Activated CD4-positive, alpha-beta T cell treated with anti-CD3 and anti-CD28 coated beads, Interleukin-2, amount 50 U/mL, for 48 hours (primary cell): Measurements from ENCODE around the gene ITFG2.
"Not testable (repeated sequence)": the region's sequence is repeated elsewhere in the genome, so short reads cannot be mapped to it uniquely, and the experiment has no call there.

ENCODE experiments used
- DNase-seq, 2 experiments: peaks; one replicate each; pipeline ENCODE4 v3.0.0-alpha.2; 2020

Gene ITFG2

DNA sequence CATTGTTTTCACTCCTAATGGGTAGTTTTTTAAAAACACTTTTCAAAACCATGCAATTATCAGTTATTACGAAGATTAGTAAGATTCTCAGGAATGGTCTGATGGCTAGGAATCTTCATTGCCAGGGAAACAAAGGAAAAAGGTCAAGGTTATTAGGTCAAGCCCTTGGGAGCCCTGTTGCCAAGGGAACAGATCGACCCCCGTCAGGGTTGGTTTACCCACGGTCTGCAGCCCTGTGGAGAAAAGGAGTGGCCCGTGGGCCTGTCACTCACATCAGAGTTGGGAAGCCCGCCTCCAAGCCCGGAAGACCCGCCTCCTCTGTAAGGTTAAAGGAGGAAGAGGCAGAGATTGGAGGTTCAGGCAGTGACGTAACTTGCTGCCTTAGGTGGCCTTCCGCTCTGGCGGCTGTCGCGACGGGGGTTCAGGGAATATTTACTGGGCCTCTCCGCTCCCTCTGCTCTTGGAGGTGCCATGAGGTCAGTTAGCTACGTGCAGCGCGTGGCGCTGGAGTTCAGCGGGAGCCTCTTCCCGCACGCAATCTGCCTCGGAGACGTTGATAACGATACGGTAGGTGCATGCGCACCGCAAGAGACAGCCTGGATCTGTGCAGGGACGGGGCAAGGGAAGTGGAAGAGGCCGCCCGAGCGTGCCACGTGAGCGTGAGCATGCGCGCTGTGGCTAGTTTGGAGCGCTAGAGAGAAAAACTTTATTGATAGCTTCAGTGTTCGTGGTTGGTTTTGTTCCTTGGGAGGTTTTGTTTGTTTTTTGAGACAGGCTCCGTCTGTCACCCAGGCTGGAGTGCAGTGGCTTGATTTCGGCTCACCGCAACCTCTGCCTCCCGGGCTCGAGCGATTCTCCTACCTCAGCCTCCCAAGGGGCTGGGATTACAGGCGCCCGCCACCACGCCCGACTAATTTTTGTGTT, at the start of gene ITFG2:
Gene ITFG2, plus strand, starts transcription at position 379 of the 924 bp plus-strand sequence. Its CDS starts 93 bp downstream, at position 472.
- peak; percentile 97 to 98 for DNase-seq

DNA sequence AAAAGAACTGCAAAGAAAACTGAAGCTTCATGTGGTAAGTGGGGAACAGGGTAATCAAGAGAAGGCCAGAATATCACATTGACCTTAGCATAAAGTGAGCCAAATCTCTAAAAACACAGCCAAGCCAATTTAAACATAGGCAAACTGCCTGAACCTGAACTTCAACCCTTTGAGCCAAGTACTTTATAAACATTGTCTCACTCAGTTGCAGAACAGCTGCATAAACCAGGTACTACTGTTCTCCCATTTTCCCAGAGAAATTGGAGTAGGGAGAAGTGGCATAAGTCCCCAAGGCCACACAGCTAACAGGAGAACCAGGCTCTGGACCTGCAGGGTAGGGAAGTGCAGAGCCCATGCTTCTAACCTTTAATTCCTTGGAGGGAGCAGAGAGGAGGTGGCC, 48.1 kb upstream of the ITFG2 start:
- no peak for DNase-seq

DNA sequence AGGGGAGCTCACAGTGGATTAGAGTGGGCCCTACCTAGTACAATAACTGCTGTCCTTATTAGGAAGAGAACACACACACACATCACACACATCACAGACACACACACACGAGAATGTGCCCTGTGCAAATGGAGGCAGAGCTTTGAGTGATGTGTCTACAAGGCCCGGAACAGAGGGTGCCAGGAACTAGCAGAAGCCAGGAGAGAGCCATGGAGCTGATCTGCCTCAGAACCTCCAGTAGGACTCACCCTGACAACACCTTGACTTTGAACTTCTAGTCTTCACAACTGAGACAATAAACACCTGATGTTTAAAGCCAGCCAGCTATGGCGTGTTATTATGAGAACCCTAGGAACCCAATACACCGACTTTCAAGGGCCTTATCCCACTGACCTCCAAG, 47.4 kb upstream of the ITFG2 start:
- DNase-seq = no peak

DNA sequence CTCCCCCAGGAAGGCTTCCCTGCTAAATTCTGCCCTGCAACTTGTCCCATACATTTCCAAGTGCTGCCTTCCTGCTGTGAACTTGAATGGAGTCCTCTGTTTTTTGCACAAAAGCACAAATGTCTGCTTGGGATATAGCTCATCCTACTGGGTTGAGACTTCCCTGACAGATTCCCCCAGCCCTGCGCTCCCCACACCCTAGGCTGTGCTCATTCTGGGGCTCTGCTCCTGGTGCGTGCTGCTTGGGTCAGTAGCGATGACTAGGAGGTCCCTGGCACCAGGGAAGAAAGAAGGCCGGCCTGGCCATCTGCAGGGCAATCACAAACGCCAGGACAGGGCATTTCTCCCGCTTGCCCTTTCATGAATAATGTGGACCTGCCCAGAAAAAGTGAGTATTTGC, 46.9 kb upstream of the ITFG2 start:
- no peak for DNase-seq

DNA sequence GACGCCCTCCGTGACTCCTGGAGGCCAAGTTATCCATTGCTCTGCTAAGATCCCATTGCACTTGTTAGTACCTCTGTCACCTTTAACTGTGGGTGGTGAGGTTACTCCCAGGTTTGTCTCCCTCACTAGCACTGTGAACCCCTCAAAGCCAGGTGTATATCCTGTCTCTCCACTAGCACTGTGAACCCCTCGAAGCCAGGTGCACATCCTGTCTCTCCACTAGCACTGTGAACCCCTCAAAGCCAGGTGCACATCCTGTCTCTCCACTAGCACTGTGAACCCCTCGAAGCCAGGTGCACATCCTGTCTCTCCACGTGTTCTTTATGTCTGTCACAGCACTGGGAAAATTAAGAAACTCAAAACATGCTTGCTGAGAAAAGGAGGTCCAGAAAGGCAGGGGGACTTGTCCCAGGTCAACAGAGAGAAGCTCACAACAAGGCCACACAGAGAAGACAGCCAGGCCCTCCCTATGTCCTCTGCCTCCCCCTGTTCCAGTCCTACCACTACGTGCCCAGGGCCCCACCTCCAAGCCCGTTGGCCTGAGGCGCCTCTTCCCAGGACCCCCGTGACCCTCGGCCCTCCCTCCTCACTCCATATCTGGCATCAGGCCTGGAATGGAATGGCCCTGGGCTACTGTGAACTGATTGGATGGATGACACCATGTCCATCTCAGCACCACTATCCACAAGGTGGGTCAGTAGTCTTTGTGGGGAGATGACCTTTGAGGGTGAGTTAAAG, 44.1 kb upstream of the ITFG2 start:
- DNase-seq = no peak

DNA sequence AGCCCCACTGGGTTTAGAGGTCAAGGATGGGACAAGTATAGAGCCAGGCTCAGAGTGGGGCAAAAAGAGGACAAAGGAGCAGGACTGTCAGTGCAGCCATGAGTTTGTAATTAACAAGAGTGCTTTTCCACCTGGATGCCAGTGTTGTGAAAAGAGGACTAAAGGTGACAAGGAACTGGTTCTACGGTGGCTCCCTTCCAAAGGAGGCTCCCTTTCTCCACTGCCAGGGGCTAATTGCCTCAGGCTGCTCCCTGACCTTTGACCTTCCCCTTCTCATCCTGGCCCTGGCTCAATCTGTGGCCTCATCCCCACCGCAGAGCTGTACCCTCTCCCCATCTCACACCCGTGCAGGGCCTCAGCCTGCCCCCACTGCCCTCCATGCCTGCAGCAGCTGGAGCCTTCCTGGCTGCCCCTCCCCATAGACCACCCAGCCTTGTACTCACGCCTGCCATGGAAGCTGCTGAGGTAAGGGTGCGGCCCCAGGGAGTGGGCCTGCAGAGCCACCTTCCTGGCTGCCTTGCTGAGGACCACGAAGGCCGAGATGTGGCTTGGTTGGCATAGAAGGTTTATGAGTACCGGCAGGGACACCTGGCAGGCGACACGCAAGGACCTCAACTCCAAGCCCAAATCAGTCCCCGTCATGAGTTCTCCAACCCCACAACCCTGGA, 42.5 kb upstream of the ITFG2 start:
- no peak for DNase-seq

DNA sequence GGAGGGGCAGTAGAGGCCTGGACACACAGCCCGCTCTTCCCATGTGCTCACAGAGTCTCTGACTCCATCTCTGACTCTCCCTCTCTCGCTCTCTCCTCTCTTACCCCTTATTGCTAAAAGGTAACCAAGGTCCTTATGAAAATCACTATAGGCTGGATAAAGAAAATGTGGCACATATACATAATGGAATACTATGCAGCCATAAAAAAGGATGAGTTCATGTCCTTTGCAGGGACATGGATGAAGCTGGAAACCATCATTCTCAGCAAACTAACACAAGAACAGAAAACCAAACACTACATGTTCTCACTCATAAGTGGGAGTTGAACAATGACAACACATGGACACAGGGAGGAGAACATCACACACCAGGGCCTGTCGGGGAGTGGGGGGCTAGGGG, 41.9 kb upstream of the ITFG2 start:
- DNase-seq = not testable (repeated sequence)

DNA sequence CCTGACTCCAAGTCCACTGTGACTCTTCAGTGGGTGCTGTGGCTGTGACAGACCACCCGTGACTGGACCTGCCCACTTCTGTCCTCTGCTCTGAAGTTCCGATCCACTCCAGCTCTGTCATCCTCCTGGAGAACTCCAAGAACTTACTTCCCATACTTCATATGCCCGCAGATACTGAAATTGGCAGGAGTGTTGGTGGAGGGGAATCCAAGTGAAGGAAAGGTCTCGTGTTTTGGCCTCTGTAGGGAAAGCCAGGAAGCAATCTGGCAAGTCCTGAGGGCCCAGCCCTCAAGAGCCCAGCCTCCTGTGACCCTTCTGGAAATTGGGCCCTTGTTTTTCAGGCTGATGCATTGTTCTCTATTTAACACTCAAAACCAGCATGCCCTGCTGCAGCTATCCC, 40.1 kb upstream of the ITFG2 start:
- no peak for DNase-seq

DNA sequence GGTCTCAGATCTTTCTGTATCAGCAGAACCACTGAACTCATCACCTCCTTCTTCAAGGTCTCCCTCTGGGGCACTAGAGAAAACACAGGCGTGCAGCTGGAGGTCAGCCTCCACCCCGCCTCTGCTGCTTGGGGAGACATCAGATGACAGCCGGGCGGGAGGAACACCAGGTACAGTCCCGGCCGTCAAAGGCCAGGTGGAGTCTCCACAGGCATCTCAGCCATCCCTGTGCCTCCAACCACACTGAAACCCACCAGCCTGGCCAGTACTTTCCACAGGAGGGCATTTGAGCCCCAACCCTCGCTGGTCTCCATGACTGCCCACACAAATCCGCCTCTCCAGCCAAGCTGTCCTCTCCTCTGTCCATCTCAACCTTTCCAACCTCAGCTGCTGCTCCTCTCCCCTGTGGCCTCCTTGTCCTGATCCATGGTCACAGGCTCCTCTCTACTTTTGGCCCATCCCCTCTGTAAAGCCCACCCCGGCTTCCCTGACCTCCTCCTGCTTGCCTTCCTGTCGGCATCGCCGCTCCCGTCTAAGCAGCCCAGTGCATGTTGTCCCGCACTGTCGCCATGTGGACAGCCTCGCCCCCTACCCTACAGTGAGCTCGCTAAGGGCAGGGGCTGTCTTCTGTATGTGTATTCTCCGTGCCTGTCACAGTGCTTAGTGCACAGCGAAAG, 39.1 kb upstream of the ITFG2 start:
- DNase-seq = no peak

DNA sequence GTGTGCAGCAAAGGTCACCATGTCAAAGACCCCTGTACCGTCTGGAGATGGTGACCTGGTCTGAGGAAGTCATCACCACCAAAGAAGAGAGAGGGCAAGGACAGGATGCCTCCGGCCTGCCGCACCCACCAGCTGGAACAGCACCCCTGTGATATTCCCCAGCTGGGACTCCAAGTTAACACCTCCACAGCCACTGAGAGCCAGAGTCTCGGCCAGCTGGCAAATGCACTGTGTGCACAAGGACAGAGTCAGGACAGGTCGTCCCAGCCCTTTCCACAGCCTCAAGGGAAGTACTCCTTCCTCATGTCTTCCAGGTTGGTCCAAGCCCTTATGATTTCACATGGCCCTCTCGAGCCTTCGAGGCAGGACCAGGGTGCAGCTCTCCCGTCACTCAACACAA, 37.0 kb upstream of the ITFG2 start:
- DNase-seq = no peak

DNA sequence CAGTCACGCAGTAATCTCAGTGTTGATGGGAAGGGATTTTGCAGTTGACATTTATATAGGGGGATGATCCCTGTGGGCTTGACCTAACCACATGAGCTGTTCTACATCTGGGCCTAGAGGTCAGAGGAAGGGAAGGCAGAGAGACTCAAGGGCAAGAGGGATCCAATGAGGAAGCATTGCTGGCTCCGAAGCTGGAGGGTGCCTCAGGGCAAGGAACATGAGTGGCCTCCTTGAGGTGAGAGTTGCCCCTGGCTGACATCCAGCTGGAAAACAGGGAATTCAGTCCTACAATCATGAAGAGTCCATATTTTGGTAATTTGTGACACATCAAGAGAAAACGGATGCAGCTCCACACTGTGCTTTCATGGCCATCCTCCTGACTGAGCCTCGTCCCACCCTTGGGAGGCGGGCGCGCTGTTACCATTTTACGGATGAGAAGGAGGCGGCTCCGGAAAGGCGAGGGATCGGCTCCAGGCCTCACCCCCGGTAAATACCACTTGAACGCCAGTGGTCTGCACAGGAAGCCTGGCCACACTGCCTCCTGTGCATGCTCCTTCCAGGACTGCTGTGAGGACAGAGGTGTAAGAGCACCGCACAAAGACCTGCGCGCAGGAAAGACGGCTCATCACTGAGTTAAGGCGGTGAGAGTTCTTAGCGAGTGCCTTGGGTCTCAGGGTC, 36.2 kb upstream of the ITFG2 start:
- DNase-seq = no peak

DNA sequence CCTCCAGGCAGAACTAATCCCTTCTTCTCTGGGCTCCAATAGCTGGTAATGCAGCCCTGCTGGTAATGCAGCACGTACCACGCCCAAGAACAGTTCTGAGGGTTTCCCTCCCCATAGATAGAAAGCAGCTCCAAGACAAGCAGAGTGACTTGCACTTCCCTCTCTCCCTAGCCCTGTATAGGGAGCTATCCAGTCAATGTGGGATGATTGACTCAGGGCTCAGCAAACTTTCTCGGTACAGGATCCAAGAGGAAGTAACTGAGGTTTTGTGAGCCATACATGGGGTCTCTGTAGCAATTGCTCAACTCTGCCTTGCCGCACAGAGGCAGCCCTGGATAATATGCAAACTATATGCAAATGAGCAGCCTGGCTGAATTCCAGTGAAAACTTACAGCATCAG, 33.2 kb upstream of the ITFG2 start:
- DNase-seq = no peak

DNA sequence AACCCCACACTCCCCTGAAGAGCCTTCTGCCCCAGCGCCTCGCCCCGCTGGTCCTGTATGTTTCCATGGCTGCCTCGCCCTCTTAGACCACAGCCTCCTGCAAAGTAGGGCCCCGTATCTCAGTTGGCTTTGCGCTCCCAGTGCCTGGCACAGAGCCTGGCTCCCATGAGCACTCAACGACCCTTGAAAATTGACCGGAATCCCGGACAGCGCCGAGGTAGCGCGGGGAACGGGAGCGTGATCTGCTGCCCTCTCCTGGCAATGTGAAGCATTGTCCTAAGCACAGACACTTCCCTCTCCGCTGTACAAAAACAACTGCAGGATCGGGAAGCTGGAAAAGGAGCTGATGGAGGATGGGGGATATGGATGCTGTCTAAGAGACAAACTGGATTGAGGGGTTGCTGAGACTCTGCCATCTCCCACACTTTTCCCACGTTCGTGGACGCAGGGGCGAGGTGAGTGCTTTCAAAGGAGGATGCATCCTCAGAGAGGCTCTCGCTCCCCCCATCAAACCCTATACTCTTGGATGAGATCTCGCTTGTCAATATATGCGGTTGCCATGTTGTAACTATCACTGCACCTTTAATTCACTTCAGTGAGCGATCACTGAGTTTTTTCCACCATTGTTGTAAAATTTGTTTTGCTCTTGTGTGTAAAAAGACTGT, 28.4 kb upstream of the ITFG2 start:
- peak; percentile 53 to 60 for DNase-seq

DNA sequence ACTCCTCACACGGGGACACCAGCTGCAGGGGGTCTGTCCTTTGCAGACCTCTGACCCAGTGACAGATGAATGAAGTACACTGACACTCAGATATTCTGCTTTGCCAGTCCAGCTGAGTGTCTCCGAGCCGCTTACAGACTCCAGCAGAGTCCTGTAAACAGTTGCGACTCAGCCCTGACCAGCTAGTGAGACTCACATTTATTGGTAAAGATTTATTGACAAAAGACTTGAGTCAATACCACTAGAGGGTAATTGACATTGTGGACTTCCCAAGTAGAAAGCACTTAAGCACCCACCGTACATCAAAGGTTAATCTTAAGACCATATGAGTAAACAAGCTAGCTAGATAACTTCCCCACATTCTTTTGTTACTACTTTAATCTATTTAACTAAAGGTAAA, 27.5 kb upstream of the ITFG2 start:
- DNase-seq = no peak

DNA sequence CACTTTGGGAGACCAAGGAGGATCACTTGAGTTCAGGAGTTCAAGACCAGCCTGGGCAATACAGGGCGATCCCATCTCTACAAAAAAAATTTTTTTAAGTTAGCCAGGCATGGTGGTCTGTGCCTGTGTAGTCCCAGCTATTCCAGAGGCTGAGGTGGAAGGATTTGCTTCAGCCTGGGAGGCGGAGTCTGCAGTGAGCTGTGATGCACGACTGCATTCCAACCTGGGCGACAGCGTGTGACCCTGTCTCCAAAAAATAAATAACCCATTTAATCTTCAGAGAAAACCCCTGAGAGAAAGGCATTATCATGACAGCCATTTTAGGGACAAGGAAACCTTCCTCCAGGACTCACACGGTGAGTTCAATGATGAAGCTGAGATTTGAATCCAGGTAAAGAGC, 21.4 kb upstream of the ITFG2 start:
- no peak for DNase-seq

DNA sequence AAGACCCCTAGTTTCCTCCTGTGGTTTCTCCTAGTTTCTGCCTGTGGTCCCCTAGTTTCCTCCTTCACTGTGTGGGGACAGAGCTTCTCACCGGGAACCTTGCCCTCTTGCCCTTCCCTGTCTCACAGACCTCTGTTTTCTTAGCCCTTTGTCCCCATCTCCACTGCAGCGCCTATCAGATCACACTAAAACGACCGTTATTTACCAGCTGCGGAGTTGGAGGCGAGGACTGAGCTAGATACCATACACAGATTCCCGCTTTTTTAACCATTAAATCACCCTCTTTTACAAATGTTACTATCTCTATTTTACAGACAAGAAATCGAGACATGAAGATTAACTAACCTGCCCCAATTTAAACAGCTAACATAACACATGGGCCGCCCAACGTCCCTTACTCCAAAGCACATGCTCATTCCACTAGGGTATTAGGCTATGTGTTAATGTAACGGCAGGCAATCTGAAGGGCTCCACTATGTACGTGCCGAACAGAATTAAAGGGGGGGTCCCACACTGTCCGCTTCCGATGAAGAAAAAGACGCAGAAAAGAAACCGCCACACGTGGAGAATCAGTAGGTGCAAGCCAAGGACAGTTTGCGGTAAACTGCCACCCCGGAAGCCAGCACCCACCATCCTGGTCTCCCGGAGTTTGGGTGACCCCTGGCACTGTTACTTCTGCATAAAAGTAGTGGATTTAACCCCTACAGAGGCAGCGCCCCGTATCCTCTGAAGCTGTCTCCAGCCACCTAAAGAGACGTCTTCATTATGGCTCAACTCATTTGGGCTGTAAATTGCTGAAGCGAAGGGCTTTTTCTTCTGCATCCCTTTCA, 19.6 kb upstream of the ITFG2 start:
- DNase-seq = no peak

DNA sequence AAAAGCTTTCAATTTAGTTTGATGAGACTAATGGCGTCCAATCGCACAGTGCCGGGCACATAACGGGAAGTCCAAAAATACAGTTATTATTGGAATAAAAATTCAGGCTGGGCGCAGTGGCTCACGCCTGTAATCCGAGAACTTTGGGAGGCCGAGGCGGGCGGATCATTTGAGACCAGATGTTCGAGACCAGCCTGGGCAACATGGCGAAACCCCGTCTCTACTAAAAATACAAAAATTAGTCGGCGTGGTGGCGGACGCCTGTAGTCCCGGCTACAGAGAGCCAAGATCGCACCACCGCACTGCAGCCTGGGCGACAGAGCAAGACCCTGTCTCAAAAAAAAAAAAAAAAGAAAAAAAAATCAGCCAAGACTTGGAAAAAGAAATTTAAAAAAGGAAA, 18.9 kb upstream of the ITFG2 start:
- DNase-seq = no peak

DNA sequence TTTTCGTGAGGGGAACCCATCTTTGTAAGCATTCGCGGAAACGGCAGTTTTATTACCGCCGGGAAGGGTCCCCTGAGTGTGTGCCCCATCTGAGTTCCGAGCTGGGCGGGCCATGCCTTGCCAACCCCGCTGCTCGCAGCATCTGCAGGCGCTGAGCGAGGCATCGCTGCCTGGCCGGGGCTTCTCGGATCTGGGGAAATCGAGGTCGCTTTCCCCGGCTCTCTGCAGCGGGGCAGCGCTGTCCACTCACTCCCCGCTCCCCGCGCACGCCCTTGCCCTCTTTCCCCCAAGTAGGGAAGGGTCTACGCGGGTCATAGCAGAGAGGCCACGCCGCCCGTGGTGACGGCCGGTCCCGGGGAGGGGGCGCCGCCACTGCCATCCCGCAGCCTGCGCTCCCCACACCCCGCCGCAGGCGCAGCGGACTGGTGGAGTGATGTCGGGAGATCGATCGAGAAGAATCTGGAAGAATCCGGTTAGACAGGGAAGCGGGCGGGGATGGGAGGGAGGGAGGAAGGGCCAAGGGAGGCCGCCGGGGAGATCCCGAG, 18.2 kb upstream of the ITFG2 start:
- DNase-seq = peak; percentile 26 to 27

DNA sequence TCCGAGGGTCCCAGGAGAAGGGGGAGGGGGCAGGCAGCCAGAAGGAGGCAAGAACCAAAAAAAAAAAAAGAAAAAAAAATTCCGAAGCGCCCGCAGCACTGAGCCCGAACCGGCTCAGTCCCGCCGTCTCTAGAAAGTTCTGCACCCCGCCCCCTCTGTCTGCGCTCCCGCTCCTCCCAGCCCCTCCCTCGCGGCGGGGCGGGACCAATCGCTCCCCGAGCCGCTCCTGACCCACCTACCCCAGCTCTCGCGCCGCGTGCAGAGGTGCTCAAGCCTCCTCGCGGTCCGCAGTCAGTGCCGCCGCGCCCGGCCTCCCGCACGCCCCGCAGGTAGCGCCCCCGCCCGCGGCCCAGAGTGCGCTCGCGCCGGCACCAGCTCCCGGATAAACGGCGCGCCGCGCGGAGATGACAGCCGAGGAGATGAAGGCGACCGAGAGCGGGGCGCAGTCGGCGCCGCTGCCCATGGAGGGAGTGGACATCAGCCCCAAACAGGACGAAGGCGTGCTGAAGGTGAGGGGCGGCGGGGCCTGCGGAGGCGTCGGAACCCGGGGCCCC, 17.7 kb upstream of the ITFG2 start, which contains the start of gene FKBP4:
Gene FKBP4, plus strand, starts transcription at position 235 of the 554 bp plus-strand sequence. Its CDS starts 170 bp downstream, at position 405.
- peak; percentile 88 to 91 for DNase-seq
